HL-60 (cell line): ENCODE measurements around the gene ZNF439.

ENCODE experiments used
- CTCF ChIP-seq: IDR thresholded peaks from one replicate; pipeline ENCODE4 v1.5.1; 2011; ENCODE audit warnings: low read length, control low read depth, inconsistent platforms; ENCODE audit not compliant: insufficient read depth
- GABPA ChIP-seq: IDR thresholded peaks from 2 replicates; pipeline ENCODE4 v1.6.1; 2012; ENCODE audit warnings: low read depth
- POLR2AphosphoS5 ChIP-seq: IDR thresholded peaks from 2 replicates; pipeline ENCODE4 v1.6.1; 2012; ENCODE audit warnings: low read depth
- REST ChIP-seq: IDR thresholded peaks from 2 replicates; pipeline ENCODE4 v1.6.1; 2012; ENCODE audit warnings: low read depth; ENCODE audit not compliant: insufficient replicate concordance
- SPI1 ChIP-seq: IDR thresholded peaks from 2 replicates; pipeline ENCODE4 v1.6.1; 2012; ENCODE audit warnings: low read depth, mild to moderate bottlenecking, borderline replicate concordance

- TF ChIP-seq GABPA (no peak), CTCF (no peak), REST (no peak), POLR2AphosphoS5 (no peak), SPI1 (no peak)
These were observed 12.8 kb downstream of the ZNF439 start for GRCh38 chr19:11861301-11861700.
